SK-N-SH (cell line): ENCODE measurements around the gene CRABP1.

Experiments
- CTCF ChIP-seq: fragments of 200-600 bp; sonication (generic); IDR thresholded peaks from 2 replicates; pipeline ENCODE4 v1.6.1; 2017; ENCODE audit warnings: antibody characterized with exemption, mild to moderate bottlenecking, moderate library complexity
- EP300 ChIP-seq, 2 experiments: IDR thresholded peaks; 2 replicates each; pipeline versions ENCODE4 v1.4.0 to v1.6.1; 2012; ENCODE audit warnings: borderline replicate concordance in 1 of 2, low read depth in 1 of 2, low read length in 1 of 2
- EZH2phosphoT487 ChIP-seq: fragments of 200-600 bp; sonication (generic); IDR thresholded peaks from 2 replicates; pipeline ENCODE4 v1.6.1; 2017; ENCODE audit warnings: low read depth, mixed run types, mild to moderate bottlenecking, antibody characterized with exemption, moderate library complexity, borderline replicate concordance
- FOSL2 ChIP-seq: IDR thresholded peaks from 2 replicates; pipeline ENCODE4 v1.4.0; 2012; ENCODE audit warnings: low read depth, mild to moderate bottlenecking, moderate library complexity, borderline replicate concordance
- FOXM1 ChIP-seq: IDR thresholded peaks from 2 replicates; pipeline ENCODE4 v1.4.0; 2012; ENCODE audit warnings: low read depth, mild to moderate bottlenecking
- MXI1 ChIP-seq: IDR thresholded peaks from 2 replicates; pipeline ENCODE4 v1.6.1; 2012; ENCODE audit warnings: mild to moderate bottlenecking, low read depth, low read length, improper control_type of control experiment
- POLR2AphosphoS5 ChIP-seq: IDR thresholded peaks from 2 replicates; pipeline ENCODE4 v1.6.1; 2012; ENCODE audit warnings: low read depth, low read length
- RAD21 ChIP-seq: IDR thresholded peaks from 2 replicates; pipeline ENCODE4 v1.6.1; 2012; ENCODE audit warnings: mild to moderate bottlenecking, low read length
- YY1 ChIP-seq: IDR thresholded peaks from 2 replicates; pipeline ENCODE4 v1.4.0; 2012; ENCODE audit warnings: low read depth, mild to moderate bottlenecking
- TF ChIP-seq, protein P1 (sequence below): IDR thresholded peaks from 2 replicates; pipeline ENCODE4 v1.4.0; 2012; ENCODE audit warnings: low read depth, borderline replicate concordance

DNA sequence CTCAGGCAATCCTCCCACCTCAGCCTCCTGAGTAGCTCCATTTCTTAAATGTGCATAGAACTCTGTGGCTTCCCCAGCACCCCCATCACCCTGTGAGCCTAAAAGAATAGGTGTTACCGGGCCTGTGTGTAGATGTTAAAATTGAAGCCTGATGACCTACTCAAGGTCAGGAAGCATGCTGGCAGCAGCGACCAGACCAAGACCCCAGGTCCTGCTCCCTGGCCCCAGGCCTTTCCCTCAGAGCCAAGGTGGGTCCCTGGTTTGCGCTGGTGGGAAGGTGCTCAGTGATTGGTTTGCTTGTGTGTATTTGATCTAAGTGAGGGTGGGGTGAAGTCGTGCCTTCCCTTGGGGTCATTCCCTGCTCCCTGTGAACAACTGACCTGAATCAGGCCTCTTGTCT lies 18.4 kb upstream of the CRABP1 start:
- TF ChIP-seq EZH2phosphoT487 (no peak), POLR2AphosphoS5 (no peak), RAD21 (no peak), FOXM1 (no peak), EP300 (IDR thresholded peaks at IDR 0.05; ENCODE audit: borderline replicate concordance in 1 of 2, low read depth in 1 of 2, low read length in 1 of 2) (no peak), FOSL2 (no peak), YY1 (no peak), CTCF (no peak), MXI1 (no peak)
- TF ChIP-seq, protein P1, sequence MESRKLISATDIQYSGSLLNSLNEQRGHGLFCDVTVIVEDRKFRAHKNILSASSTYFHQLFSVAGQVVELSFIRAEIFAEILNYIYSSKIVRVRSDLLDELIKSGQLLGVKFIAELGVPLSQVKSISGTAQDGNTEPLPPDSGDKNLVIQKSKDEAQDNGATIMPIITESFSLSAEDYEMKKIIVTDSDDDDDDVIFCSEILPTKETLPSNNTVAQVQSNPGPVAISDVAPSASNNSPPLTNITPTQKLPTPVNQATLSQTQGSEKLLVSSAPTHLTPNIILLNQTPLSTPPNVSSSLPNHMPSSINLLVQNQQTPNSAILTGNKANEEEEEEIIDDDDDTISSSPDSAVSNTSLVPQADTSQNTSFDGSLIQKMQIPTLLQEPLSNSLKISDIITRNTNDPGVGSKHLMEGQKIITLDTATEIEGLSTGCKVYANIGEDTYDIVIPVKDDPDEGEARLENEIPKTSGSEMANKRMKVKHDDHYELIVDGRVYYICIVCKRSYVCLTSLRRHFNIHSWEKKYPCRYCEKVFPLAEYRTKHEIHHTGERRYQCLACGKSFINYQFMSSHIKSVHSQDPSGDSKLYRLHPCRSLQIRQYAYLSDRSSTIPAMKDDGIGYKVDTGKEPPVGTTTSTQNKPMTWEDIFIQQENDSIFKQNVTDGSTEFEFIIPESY, result no peak
